Spinal cord (tissue), 10 donors: ENCODE measurements around the gene COX7A1. TPM values are rescaled to one million over a fixed set of nuclear protein-coding genes. Genes with fewer than 3 reads are reported as not detected.
A peak's percentile ranks its signal among the peaks of the same experiment; 100 is the strongest.

Experiments
- DNase-seq, 6 donors: peaks; one replicate each; pipeline versions ENCODE4 v3.0.0 to v3.0.0-alpha.2; 2013 to 2015; ENCODE audit warnings: low spot score in 6 of 6, low read depth in 4 of 6
- H3K27ac ChIP-seq: one replicate; pipeline ENCODE4 v1.5.1; 2013; ENCODE audit warnings: low read depth, low read length, control low read depth
- H3K27me3 ChIP-seq: one replicate; pipeline ENCODE4 v1.6.1; 2013; ENCODE audit warnings: low read length; ENCODE audit not compliant: control insufficient read depth, insufficient read depth
- H3K36me3 ChIP-seq: one replicate; pipeline ENCODE4 v1.6.1; 2013; ENCODE audit warnings: low read length; ENCODE audit not compliant: control insufficient read depth, insufficient read depth
- H3K4me1 ChIP-seq: one replicate; pipeline ENCODE4 v1.6.1; 2013; ENCODE audit warnings: low read length; ENCODE audit not compliant: control insufficient read depth, insufficient read depth
- H3K4me3 ChIP-seq: one replicate; pipeline ENCODE4 v1.5.1; 2013; ENCODE audit warnings: low read depth, low read length, control low read depth
- H3K9me3 ChIP-seq: one replicate; pipeline ENCODE4 v1.6.1; 2013; ENCODE audit warnings: low read length; ENCODE audit not compliant: control insufficient read depth, insufficient read depth
- WGBS: methylation state at CpG from one replicate; pipeline ENCODE4 v1.1.5; 2013; ENCODE audit warnings: missing lambda C conversion rate; ENCODE audit not compliant: insufficient coverage; 5-methylcytosine and 5-hydroxymethylcytosine counted together
- polyA plus RNA-seq, 2 donors: library from polyadenylated mRNA; unstranded; fragments of 120-200 nt; gene quantifications; one replicate each; pipeline ENCODE4 v1.2.1, GENCODE V29; 2013; ENCODE audit not compliant: insufficient read length in 2 of 2
- total RNA-seq, 2 donors: library from RNA; depleted of rRNA in 1 of 2; stranded (reverse); fragments of 120-200 nt in 1 of 2; fragments of >200 nt in 1 of 2; gene quantifications; one replicate each; pipeline versions ENCODE4 v1.2.3 to v1.2.4, GENCODE V29; 2013 to 2014
- donor health status: healthy.

COX7A1 gene
- total and polyA plus RNA-seq, 4 donors = 5.8 to 22.2 (median 15.1) TPM

DNA sequence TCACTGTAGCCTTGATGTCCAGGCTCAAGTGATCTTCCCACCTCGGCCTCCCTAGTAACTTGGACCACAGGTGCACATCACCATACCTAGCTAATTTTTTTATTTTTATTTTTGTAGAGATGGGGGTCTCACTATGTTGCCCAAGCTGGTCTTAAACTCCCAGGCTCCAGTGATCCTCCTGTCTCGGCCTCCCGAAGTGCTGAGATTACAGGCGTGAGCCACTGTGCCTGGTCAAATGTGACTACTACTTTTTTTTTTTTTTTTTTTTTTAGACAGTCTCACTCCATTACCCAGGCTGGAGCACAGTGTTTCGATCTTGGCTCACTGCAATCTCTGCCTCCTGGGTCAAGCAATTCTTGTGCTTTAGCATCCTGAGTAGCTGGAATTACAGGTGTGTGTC lies 20.6 kb upstream of the COX7A1 start:
- 87% methylated on average over 3 of the region's 5 CpGs for WGBS
- H3K9me3 ChIP-seq = no peaks in the 10 kb centered on the region
- H3K27me3 ChIP-seq = no peaks in the 10 kb centered on the region
- H3K27ac ChIP-seq = no peak overlapping the region
- H3K4me3 ChIP-seq = no peak overlapping the region
- H3K36me3 ChIP-seq = no peaks in the 10 kb centered on the region
- H3K4me1 ChIP-seq = peaks cover 4% of the 10 kb centered on the region
- DNase-seq = no peak

DNA sequence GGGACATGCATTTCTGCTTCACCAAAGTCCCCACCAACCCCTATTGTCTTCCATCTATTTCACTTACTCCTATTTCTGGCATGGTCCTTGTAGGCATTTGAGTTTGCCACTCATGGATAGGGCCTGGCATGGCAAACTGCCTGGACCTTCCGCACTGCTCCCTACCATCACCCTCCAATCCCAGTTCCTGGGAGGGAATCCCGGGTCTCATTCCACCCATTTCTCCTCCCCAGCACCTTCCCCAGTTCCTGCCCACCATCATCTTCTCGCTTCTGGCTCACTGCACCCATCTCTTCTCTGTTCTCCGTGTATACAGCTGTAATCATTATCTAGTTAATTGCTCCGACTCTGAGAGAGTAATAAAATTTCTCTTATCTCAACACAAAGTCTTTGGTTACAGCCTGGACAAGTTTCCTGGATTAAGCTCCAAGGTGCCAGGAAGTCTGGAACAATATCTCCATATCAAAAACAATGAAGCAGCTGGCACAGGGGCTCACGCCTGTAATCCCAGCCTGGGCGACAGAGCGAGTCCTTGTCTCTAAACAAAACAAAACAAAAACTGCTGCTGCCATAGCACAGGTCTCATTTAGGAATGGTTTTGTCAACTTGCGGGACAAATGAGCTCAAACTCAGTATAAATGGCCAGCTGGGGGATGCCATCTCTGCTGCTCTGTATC lies 17.0 kb upstream of the COX7A1 start:
- H3K36me3 ChIP-seq = no peaks in the 10 kb centered on the region
- no peaks in the 10 kb centered on the region for H3K27me3 ChIP-seq
- DNase-seq = peak in 2 of 6 donors; percentile 18
- H3K9me3 ChIP-seq = no peaks in the 10 kb centered on the region
- H3K4me1 ChIP-seq = peaks cover 4% of the 10 kb centered on the region
- no peak overlapping the region for H3K4me3 ChIP-seq
- 57% methylated on average over 6 of the region's 9 CpGs for WGBS
- H3K27ac ChIP-seq = no peak overlapping the region

DNA sequence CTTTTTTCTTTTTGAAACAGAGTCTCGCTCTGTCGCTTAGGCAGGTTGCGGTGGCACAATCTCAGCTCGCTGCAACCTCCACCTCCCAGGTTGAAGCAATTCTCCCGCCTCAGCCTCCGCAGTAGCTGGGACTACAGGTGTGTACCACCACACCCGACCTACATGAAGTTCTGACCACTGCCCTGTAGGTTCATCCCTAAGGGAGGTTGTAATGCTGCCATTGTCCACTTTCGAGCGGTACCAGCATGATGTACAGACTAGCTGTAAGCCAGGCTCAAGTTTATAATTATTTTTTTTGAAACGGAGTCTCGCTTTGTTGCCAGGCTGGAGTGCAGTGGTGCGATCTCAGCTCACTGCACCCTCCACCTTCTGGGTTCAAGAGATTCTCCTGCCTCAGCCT lies 11.6 kb upstream of the COX7A1 start:
- no peaks in the 10 kb centered on the region for H3K27me3 ChIP-seq
- 98% methylated on average over 12 of the region's 12 CpGs for WGBS
- H3K4me3 ChIP-seq = no peak overlapping the region
- peaks cover 2% of the 10 kb centered on the region for H3K36me3 ChIP-seq
- H3K27ac ChIP-seq = no peak overlapping the region
- H3K4me1 ChIP-seq = no peaks in the 10 kb centered on the region
- H3K9me3 ChIP-seq = no peaks in the 10 kb centered on the region
- DNase-seq = no peak

DNA sequence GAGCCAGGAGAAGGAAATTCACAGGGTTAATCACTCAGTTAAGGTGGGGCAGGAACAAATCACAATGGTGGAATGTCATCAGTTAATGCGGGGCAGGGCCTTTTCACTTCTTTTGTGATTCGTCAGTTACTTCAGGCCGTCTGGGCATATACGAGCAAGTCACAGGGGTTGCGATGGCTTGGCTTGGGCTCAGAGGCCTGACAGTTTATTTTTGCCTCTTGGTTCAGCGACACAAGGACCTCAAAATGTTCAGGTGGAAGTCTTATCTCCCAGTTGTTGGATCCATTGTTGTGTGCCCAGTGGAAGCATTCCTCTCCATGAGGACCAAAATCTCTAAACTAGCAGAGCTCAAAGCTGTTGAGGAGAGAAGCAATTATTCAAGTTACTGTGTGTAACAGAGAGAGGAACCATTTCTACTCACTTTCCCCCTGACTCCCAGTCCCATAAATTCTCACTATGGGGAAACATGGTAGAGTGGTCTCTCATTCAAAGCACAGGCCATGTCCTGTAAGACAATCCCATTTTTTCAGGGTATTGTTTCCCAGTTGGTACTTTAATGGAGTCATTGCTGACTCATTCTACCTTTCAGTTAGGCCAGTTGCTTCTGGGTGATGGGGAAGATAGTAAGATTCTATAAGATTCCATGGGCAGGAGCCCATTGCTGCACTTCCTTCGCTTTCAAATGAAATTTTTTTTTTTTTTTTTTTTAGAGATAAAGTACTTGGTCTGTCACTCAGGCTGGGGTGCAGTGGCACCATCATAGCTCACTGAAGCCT lies 8.8 kb upstream of the COX7A1 start:
- 77% methylated on average over 6 of the region's 7 CpGs for WGBS
- no peaks in the 10 kb centered on the region for H3K9me3 ChIP-seq
- no peak overlapping the region for H3K4me3 ChIP-seq

DNA sequence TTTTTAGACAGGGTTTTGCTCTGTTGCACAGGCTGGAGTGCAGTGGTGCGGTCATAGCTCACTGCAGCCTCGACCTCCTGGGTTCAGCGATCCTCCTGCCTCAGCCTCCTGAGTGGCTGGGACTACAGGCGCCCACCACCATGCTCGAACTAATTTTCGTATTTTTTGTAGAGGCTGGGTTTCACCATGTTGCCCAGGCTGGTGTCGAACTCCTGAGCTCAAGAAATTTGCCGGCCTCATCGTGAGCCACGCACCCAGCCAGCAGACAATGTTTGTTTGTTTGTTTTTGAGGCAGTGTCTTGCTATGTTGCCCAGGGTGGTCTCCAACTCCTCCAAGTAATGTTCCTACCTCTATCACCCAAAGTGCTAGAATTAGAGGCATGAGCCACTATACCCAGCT lies 879 bp upstream of the COX7A1 start:
- H3K9me3 ChIP-seq = no peaks in the 10 kb centered on the region
- no peaks in the 10 kb centered on the region for H3K27me3 ChIP-seq
- H3K27ac ChIP-seq = peak overlapping the region; percentile 81
- H3K4me3 ChIP-seq = no peak overlapping the region
- 100% methylated on average over 7 of the region's 10 CpGs for WGBS
- peaks cover 46% of the 10 kb centered on the region for H3K36me3 ChIP-seq
- no peak for DNase-seq
- H3K4me1 ChIP-seq = peaks cover 13% of the 10 kb centered on the region

More for the DNA sequence above, 8.8 kb upstream of the COX7A1 start:
- no peaks in the 10 kb centered on the region for H3K27me3 ChIP-seq
- DNase-seq = no peak
- H3K4me1 ChIP-seq = no peaks in the 10 kb centered on the region
- no peak overlapping the region for H3K27ac ChIP-seq
- H3K36me3 ChIP-seq = peaks cover 2% of the 10 kb centered on the region

DNA sequence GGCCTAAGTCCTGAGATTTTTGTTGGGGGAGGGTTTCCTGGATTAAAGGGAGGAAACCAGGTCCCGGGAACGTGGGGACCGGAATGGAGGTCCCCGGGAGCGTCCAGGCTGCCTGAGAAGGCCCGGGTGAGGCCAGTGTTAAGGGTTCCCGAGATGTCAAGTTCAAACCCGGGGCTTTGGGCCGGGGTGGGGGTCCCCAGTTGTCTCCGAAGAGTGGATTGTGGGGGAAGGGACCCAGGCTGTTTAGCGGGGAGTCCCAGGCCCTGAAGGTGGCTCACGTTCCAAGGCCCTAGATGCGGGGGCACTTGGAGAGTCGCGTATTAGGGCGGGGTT lies 262 bp downstream of the COX7A1 start:
- peak in 1 of 6 donors; percentile 8 for DNase-seq
- Histone ChIP-seq H3K4me1 (peaks cover 13% of the 10 kb centered on the region), H3K4me3 (peak overlapping the region; percentile 45), H3K27me3 (no peaks in the 10 kb centered on the region), H3K36me3 (peaks cover 57% of the 10 kb centered on the region), H3K27ac (peak overlapping the region; percentile 81), H3K9me3 (no peaks in the 10 kb centered on the region)
- WGBS = 29% methylated on average over 16 of the region's 16 CpGs

DNA sequence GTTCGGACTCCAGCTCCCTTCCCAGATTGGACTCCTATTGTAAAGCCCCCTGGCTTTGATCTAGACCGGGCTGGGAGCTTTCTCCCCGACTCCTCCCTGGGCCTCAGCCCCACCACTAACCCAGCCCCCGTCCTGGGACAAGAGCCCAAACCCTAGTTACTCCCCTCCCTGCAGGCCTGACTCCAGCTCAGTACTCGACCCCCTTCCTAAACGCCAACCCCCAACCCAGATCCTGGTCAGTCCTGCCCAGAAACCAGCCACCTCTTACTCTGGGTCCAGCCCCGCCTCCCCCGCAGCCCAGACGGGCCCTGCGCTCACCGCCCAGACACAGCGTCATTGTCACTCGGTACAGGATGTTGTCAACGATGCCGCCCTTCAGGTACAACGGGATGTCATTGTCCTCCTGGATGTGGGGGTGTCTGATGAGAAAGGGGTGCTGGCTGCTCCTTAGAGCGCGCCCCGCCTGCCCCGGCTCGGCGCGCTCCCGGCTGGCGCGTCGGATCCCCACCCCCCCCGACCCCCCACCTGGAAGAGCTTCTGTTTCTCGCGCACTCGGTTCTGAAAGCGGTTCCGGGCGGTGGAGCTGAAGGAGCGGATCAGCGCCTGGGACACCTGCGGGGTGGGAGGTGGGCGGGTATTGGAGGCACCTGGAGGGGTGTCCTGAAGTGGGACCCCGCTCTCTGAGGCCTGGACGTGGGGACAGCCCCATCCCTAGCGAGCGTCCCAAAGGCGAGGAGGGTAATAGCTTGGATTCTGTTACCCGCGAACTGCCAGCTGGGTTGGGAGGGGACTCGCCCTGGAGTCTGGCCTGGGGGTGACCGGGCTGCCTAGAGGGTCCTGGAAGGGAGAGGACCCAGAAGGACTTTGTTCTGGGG lies 866 bp downstream of the COX7A1 start:
- no peaks in the 10 kb centered on the region for H3K9me3 ChIP-seq
- H3K4me3 ChIP-seq = peak overlapping the region; percentile 45
- peak overlapping the region; percentile 81 for H3K27ac ChIP-seq
- H3K36me3 ChIP-seq = peaks cover 63% of the 10 kb centered on the region
- WGBS = 38% methylated on average over 31 of the region's 47 CpGs
- no peaks in the 10 kb centered on the region for H3K27me3 ChIP-seq
- DNase-seq = peak in 2 of 6 donors; percentile 19 to 39
- H3K4me1 ChIP-seq = peaks cover 13% of the 10 kb centered on the region

DNA sequence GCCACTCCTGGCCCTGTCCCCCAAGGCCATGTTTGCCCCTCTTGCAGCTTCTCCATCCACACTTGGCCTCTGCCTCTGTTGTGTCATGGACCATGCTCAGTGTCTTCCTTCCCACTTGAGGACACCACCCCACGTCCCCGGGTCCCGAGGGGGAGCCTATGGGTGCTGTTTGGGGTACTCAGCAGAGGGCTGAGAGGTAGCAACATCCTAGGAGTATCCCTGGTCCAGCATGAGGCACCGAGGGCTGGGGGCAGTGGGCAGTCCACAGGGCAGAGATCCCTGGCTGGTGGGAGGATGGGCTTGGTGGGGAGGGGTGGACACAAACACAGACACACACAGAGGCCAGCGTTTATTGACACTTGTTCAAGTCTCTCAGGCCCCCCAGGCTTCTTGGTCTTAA lies 1.7 kb downstream of the COX7A1 start:
- Histone ChIP-seq H3K27me3 (no peaks in the 10 kb centered on the region), H3K27ac (peak overlapping the region; percentile 41)

DNA sequence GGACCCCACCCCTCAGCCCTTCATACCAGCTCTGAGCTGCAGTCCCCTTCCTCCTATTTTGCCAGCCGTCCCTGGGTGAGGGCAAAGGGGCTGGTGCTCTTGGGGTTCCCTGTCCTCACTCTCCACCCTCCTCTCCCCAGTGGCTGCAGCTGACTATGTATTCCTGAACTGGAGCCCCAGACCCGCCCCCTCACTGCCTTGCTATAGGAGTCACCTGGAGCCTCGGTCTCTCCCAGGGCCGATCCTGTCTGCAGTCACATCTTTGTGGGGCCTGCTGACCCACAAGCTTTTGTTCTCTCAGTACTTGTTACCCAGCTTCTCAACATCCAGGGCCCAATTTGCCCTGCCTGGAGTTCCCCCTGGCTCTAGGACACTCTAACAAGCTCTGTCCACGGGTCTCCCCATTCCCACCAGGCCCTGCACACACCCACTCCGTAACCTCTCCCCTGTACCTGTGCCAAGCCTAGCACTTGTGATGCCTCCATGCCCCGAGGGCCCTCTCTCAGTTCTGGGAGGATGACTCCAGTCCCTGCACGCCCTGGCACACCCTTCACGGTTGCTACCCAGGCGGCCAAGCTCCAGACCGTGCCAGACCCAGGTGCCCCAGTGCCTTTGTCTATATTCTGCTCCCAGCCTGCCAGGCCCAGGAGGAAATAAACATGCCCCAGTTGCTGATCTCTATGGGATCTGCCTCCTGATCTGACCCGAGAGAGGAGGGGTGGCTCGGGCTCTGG lies 2.4 kb downstream of the COX7A1 start:
- Histone ChIP-seq H3K9me3 (no peaks in the 10 kb centered on the region), H3K27me3 (no peaks in the 10 kb centered on the region), H3K4me3 (no peak overlapping the region), H3K36me3 (peaks cover 76% of the 10 kb centered on the region), H3K27ac (no peak overlapping the region), H3K4me1 (peaks cover 13% of the 10 kb centered on the region)
- no peak for DNase-seq
- WGBS = 89% methylated on average over 13 of the region's 13 CpGs

More for the DNA sequence above, 1.7 kb downstream of the COX7A1 start:
- Histone ChIP-seq H3K4me3 (no peak overlapping the region), H3K36me3 (peaks cover 71% of the 10 kb centered on the region), H3K9me3 (no peaks in the 10 kb centered on the region), H3K4me1 (peaks cover 13% of the 10 kb centered on the region)
- no peak for DNase-seq
- WGBS = 50% methylated on average over 1 of the region's 5 CpGs
